WTC11 (cell line): ENCODE results near the gene ERP29. TPM values are rescaled to one million over a fixed set of nuclear protein-coding genes. Genes with fewer than 3 reads are reported as not detected.

Experiments used
- ATAC-seq: fragments of 200-7000 bp; cut with Tn5 transposase; 2 replicates; pipeline ENCODE4 v1.10.0; 2021; ENCODE audit warnings: mild to moderate bottlenecking, moderate library complexity
- CTCF ChIA-PET: fragments of 300-600 bp; sonication (Branson Sonifier 250); formaldehyde crosslinking; loops from one replicate; lab custom pipeline; 2021; ENCODE audit warnings: antibody characterized with exemption; lab: Charles Lee
- POLR2A ChIA-PET: fragments of 350-600 bp; sonication (Branson Sonifier 250); formaldehyde crosslinking; loops from one replicate; lab custom pipeline; 2021; ENCODE audit warnings: antibody characterized with exemption; lab: Charles Lee
- DNase-seq: peaks from one replicate; pipeline ENCODE4 v3.0.0; 2021; ENCODE audit warnings: low spot score
- H3K27ac Mint-ChIP-seq: 2 replicates; pipeline ENCODE4 v1.8.0; 2021; ENCODE audit warnings: mixed read lengths
- H3K27me3 Mint-ChIP-seq: 2 replicates; pipeline ENCODE4 v1.8.0; 2021; ENCODE audit warnings: low read depth, mild to moderate bottlenecking, moderate library complexity, mixed read lengths
- H3K36me3 Mint-ChIP-seq: 2 replicates; pipeline ENCODE4 v1.8.0; 2021; ENCODE audit warnings: mixed read lengths
- H3K4me1 Mint-ChIP-seq: 2 replicates; pipeline ENCODE4 v1.8.0; 2022; ENCODE audit warnings: mixed read lengths
- H3K4me3 Mint-ChIP-seq: 2 replicates; pipeline ENCODE4 v1.8.0; 2021; ENCODE audit warnings: mild to moderate bottlenecking, moderate library complexity, mixed read lengths
- H3K9me3 Mint-ChIP-seq: 2 replicates; pipeline ENCODE4 v1.8.0; 2021; ENCODE audit warnings: mixed read lengths
- ATF1 ChIP-seq: sonication (generic); formaldehyde crosslinking; IDR thresholded peaks from 2 replicates; pipeline ENCODE4 v1.8.1; 2023; ENCODE audit warnings: mild to moderate bottlenecking, moderate library complexity, missing genetic modification reagents
- ELF4 ChIP-seq: sonication (generic); formaldehyde crosslinking; IDR thresholded peaks from 2 replicates; pipeline ENCODE4 v1.8.1; 2022; ENCODE audit warnings: low read depth, mild to moderate bottlenecking, moderate library complexity, missing genetic modification reagents
- ETV6 ChIP-seq: sonication (generic); formaldehyde crosslinking; IDR thresholded peaks from 2 replicates; pipeline ENCODE4 v1.8.1; 2022; ENCODE audit warnings: mild to moderate bottlenecking, missing genetic modification reagents
- FOXJ3 ChIP-seq: sonication (generic); formaldehyde crosslinking; IDR thresholded peaks from 2 replicates; pipeline ENCODE4 v1.9.0; 2021; ENCODE audit warnings: missing genetic modification reagents, mild to moderate bottlenecking, borderline replicate concordance
- IRF1 ChIP-seq: sonication (generic); formaldehyde crosslinking; IDR thresholded peaks from 2 replicates; pipeline ENCODE4 v1.8.0; 2023; ENCODE audit warnings: missing genetic modification reagents
- JAZF1 ChIP-seq: fragments of 250-450 bp; sonication (Bioruptor Pico); IDR thresholded peaks from 2 replicates; pipeline ENCODE4 v1.9.0; 2021; ENCODE audit warnings: moderate library complexity, mild to moderate bottlenecking, inconsistent platforms
- MXD4 ChIP-seq: fragments of 250-450 bp; sonication (Bioruptor Pico); IDR thresholded peaks from 2 replicates; pipeline ENCODE4 v1.8.0; 2021; ENCODE audit warnings: mild to moderate bottlenecking, moderate library complexity, borderline replicate concordance
- MYBL2 ChIP-seq: sonication (generic); formaldehyde crosslinking; IDR thresholded peaks from 2 replicates; pipeline ENCODE4 v1.8.1; 2023; ENCODE audit warnings: mild to moderate bottlenecking, moderate library complexity, missing genetic modification reagents
- NFATC4 ChIP-seq: fragments of 250-450 bp; sonication (Bioruptor Pico); IDR thresholded peaks from 2 replicates; pipeline ENCODE4 v1.9.0; 2021; ENCODE audit warnings: mild to moderate bottlenecking
- NR2C2 ChIP-seq: sonication (generic); formaldehyde crosslinking; IDR thresholded peaks from 2 replicates; pipeline ENCODE4 v1.8.0; 2022; ENCODE audit warnings: mild to moderate bottlenecking, missing genetic modification reagents
- SMAD3 ChIP-seq: sonication (generic); formaldehyde crosslinking; IDR thresholded peaks from 2 replicates; pipeline ENCODE4 v1.8.0; 2022; ENCODE audit warnings: missing genetic modification reagents, mild to moderate bottlenecking, borderline replicate concordance
- SOX15 ChIP-seq: fragments of 250-450 bp; sonication (Bioruptor Pico); IDR thresholded peaks from 2 replicates; pipeline ENCODE4 v1.9.0; 2021; ENCODE audit warnings: mild to moderate bottlenecking
- ZNF138 ChIP-seq: sonication (generic); formaldehyde crosslinking; conservative IDR thresholded peaks from 2 replicates; pipeline ENCODE4 v1.8.1; 2022; ENCODE audit warnings: mild to moderate bottlenecking, moderate library complexity, missing genetic modification reagents
- ZNF263 ChIP-seq: sonication (generic); formaldehyde crosslinking; IDR thresholded peaks from 2 replicates; pipeline ENCODE4 v1.8.1; 2022; ENCODE audit warnings: low read depth, mild to moderate bottlenecking, moderate library complexity, missing genetic modification reagents
- ZNF317 ChIP-seq: sonication (generic); formaldehyde crosslinking; IDR thresholded peaks from 2 replicates; pipeline ENCODE4 v1.8.1; 2023; ENCODE audit warnings: low read depth, mild to moderate bottlenecking, moderate library complexity, missing genetic modification reagents, borderline replicate concordance
- ZNF671 ChIP-seq: fragments of 250-450 bp; sonication (Bioruptor Pico); IDR thresholded peaks from 2 replicates; pipeline ENCODE4 v1.8.0; 2021; ENCODE audit warnings: mild to moderate bottlenecking
- microRNA-seq: library from miRNA; unstranded; fragments of <30 nt; microRNA quantifications from one replicate; pipeline ENCODE4 v1.2.0, GENCODE V29; 2022; ENCODE audit warnings: borderline number of aligned reads
- total RNA-seq: library from RNA; stranded (reverse); gene quantifications from 3 replicates; pipeline ENCODE4 v1.2.3, GENCODE V29; 2021

Gene ERP29
- total RNA-seq, 1 experiment from 2014 or later = 162 TPM

GRCh38 chr12:112063273-112063672 lies 50.0 kb downstream of the ERP29 start:
- no peaks in the 10 kb centered on the region for H3K4me1 Mint-ChIP-seq

GRCh38 chr12:112066566-112066965 lies 53.3 kb downstream of the ERP29 start:
- DNase-seq (no peak), ATAC-seq (no peak)
- Mint-ChIP-seq H3K27me3 (no peaks in the 10 kb centered on the region), H3K27ac (no peak overlapping the region), H3K36me3 (peaks cover 71% of the 10 kb centered on the region), H3K4me1 (no peaks in the 10 kb centered on the region), H3K9me3 (no peaks in the 10 kb centered on the region), H3K4me3 (no peak overlapping the region)
- TF ChIP-seq FOXJ3 (CRISPR knock-in tag) (no peak), ZNF138 (no peak), NFATC4 (no peak), NR2C2 (CRISPR knock-in tag) (no peak), ATF1 (no peak), MYBL2 (CRISPR knock-in tag) (no peak)
- ChIA-PET CTCF (interaction anchor here (1.2 kb wide), 1 partner anchor 122 kb away, joined by 6 read pairs; no protein-coding TSS in a partner anchor), POLR2A (no interaction called here)

More at GRCh38 chr12:112063273-112063672, 50.0 kb downstream of the ERP29 start:
- ChIA-PET CTCF (no interaction called here), POLR2A (no interaction called here)
- Mint-ChIP-seq H3K4me3 (no peak overlapping the region), H3K36me3 (peaks cover 64% of the 10 kb centered on the region), H3K9me3 (no peaks in the 10 kb centered on the region), H3K27me3 (no peaks in the 10 kb centered on the region), H3K27ac (no peak overlapping the region)
- TF ChIP-seq ETV6 (CRISPR knock-in tag) = no peak
- TF ChIP-seq SOX15 (CRISPR knock-in tag) = no peak
- no peak for TF ChIP-seq ZNF317 (CRISPR knock-in tag)
- no peak for TF ChIP-seq IRF1 (CRISPR knock-in tag)
- TF ChIP-seq MXD4 = no peak
- no peak for TF ChIP-seq ZNF263
- no peak for TF ChIP-seq ZNF671 (CRISPR knock-in tag)
- TF ChIP-seq ZNF138 = no peak
- no peak for TF ChIP-seq ELF4 (CRISPR knock-in tag)
- TF ChIP-seq JAZF1 = no peak
- no peak for TF ChIP-seq SMAD3 (CRISPR knock-in tag)
- no peak for ATAC-seq
- no peak for DNase-seq

Small RNAs within 50 kb of the gene (microRNA-seq; reads per million reads assigned to microRNA genes)
- not detected for gene MIR3657

Other genes starting within 250 kb of the ERP29 start
- gene ALDH2, start 246.5 kb upstream of the ERP29 start, total RNA-seq = 32.6 to 36.7 TPM (median 36.7 TPM) in 3 replicates
- 71.1 to 81.8 TPM (median 71.2 TPM) in 3 replicates for gene MAPKAPK5, start 171.2 kb upstream of the ERP29 start, total RNA-seq
- gene TMEM116, start 261 bp upstream of the ERP29 start, total RNA-seq = 7.8 to 10.5 TPM (median 9.4 TPM) in 3 replicates
- 41.6 to 47.5 TPM (median 44.7 TPM) in 3 replicates for gene NAA25, start 95.4 kb downstream of the ERP29 start, total RNA-seq
- 24.8 to 25.8 TPM (median 25.1 TPM) in 3 replicates for gene TRAFD1, start 112.1 kb downstream of the ERP29 start, total RNA-seq